HG03066 (cell line): ENCODE results near the gene KIRREL3.

Experiments used
- ATAC-seq: cut with Tn5 transposase; IDR thresholded peaks from one replicate; pipeline ENCODE4 v1.9.1; 2021; ENCODE audit warnings: low read depth; ENCODE audit not compliant: unreplicated experiment

The KIRREL3 gene

DNA sequence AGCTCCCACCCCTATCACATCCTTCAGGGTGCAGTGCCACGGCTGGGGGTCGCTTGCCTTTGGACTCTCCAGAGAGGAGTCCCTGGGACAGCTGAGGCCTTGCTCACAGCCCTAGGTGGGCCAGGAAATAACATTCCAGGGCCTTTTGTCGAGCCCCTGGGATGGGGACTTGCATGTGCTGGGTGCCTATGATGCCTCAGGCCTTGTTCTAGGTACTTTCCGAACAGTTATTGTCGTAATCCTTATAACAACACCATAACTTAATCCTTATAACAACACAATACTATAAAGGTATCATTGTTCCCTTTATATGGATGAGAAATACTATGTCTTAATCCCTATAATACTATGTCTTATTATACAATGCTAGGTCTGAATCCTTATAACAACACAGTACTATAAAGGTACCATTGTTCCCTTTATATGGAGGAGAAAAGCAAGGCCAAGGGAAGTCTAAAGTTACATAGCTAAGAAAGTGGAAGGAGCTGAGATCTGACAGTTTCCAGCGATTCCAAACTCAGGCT is 408.5 kb downstream of the KIRREL3 start:
- no peak for ATAC-seq

DNA sequence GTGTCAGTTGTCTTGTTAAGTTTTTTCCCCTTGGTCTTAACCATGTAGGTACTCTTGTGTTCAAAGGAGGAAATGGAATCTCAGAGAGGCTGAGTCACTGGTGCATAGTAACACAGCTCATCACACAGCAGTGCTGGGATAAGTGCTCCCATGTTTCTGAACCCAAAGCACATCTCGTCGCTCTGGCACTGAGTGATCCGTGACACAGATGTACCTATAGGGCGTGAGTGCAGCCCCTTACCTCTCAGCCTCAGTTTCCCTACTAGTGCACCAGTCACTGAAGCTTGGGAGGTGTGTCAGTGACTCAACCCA is 411.1 kb downstream of the KIRREL3 start:
- ATAC-seq, result no peak

DNA sequence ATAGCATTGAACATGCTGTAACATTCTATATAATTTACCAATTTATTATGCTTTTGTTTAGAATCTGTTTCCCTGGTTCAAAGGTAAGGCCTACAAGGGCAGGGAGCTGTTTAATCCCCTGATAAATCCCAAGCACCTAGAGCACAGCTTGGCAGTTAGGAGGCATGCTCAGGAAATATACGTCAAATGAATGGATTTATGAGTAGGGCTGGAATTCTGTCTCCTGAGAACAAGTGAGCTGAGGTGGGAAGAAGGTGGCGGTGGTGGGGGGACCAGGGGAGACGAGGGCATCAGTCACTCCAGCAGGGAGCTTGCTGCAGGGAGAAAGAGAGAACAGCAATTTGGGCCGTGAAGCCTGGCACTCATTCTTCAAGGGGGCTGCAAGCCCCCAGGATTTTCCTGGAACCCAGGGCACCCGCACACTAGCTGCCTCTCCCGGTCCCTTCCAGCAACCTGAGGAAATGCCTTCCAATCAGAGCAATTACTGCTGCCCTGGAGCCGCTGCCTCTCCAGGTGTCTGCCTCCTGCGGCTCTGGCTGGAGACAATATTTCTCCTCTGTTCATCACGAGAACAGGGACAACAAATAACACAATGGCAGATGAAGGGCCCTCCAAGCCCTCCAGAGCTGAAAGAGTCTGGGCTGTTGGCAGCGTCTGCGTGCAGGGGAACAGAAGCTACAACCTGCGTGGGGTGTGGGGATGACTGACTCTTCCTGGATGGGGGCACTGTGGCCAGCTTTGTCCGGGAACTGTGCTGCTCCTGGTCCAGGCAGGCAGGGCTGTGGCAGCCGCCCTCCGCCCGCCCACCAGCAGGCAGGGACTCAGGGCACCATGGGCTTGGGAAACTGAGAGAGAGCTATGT is 411.7 kb downstream of the KIRREL3 start:
- ATAC-seq, result no peak

GRCh38 chr11:126587541-126587940 is 413.0 kb downstream of the KIRREL3 start:
- no peak for ATAC-seq

DNA sequence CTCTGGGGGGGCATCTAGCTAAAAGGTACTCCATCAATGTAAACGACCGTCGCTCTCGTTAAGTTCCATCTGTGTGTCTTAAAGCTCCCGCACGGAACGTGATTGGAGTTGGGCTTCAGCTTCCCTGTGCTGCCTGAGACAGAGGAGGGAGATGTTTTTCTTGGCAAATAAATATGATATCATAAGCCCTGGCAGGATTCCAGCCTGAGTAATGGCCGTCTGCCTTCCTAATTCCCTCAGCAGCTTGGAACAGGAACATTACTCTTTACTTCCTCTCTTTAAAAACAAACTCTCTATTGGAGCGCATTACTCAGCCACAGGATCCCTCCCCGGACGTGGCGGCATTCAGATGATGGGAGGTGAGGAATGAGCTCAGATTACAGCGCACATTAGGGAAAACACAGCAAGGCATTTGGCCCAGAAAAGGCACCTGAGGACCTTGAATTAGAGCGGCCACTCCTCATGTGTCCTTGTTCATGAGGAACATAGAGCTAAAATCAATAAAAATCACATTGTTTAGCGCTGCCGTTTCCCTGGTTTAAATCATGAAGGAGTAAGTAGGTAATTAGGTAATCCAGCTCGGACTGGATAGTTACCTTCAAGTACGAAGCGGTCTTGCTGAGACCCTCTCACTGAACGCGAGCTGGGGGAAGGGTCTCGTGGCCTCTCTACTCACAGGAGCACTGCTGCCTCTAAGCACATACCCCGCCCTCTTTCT is 414.6 kb downstream of the KIRREL3 start:
- no peak for ATAC-seq

DNA sequence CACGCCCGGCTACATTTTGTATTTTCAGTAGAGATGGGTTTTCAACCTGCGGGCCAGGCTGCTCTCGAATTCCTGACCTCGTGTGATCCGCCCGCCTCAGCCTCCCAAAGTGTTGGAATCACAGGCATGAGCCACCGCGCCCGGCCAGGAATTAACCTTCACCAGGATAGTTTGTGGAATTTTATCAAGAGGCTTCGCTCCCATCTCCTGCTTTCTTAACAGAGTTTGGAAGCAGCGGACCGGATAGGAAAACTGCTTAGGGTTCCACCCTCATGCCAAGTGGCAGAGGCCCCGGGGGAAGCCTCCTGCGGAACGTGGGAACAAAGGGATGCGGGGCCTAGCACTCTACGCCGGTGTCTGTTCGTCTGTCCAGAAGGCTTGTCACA is 415.2 kb downstream of the KIRREL3 start:
- ATAC-seq, result no peak

GRCh38 chr11:126583594-126584427 is 416.8 kb downstream of the KIRREL3 start:
- ATAC-seq, result no peak

DNA sequence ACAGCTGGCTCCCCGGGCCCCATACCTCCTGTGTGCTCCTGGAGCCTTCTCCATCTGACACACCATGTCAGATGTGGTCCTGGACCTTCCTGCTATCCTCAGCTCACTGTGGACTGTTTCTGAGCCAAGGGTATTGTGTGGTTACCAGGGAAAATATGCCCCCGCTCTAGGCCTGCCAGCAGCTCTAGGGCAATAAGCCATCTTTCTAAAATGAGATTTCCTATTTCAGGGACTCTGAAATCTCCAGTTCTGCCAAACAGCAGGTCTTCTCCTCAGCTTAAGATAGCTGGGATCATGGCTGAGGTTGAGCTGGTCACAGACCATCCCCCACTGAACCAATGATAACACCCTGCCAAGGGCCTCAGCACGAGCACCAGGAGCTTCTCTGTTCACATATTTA is 417.5 kb downstream of the KIRREL3 start:
- no peak for ATAC-seq

GRCh38 chr11:126581871-126582648 is 418.5 kb downstream of the KIRREL3 start:
- no peak for ATAC-seq

DNA sequence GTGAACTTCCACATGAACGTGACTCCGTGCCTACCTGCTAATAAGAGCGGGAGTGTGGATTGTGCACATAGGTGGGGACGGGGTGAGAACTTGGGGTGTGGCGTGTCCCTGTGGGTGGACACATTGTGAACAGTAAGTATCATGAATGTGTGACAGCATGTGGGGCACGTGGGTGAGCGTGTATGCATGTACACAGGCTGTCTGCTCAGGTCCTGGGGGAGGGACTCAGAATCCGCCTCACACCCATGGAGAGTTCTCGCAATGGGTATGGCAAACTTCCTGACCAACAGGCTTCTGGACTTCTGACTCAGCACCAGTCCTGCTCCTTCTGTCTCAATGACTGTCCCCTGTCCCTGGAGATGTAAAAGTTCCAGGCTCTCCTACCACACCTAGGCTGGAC is 422.1 kb downstream of the KIRREL3 start:
- ATAC-seq, result no peak

- ATAC-seq, result no peak
Observed at GRCh38 chr11:126578021-126578420, 422.5 kb downstream of the KIRREL3 start.

DNA sequence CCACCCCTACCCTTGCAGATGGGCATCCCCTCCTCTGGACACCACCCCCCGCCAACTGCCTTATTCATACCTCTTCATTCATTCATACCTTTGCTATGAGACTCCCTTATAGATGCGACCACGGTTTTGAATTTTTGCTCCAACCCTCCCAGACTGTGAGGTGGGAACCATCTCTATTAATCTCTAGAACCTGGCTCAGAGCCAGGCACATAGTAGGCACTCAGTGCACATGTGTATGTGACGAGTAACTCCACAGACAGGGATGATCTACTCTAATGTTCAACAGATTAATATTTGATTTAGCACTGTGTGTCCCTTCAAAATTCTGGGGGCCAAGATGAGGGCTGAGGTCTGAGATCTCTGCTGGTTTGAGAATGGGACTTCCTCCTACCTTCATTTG is 424.7 kb downstream of the KIRREL3 start:
- no peak for ATAC-seq

- ATAC-seq, result no peak
Observed at GRCh38 chr11:126573325-126573978, 427.1 kb downstream of the KIRREL3 start.

DNA sequence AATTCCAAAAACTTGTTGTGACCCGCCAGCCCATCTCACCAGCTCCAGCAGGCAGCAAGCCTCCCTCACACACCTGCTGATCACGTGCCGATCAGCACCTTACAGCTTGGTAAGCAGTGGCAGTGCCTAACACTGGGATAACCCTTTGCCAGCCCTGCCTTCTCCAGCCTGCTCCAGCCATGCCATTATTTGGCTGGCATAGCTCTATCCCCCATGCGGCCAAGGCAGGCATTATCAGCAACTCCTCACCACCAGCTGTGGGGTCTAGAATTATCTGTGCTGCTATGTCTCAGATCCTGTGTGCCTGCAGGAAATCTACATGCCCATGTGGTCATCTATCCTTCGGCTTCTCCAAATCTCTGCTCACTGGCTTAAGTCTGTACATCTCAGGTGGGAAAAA is 430.1 kb downstream of the KIRREL3 start:
- ATAC-seq, result no peak

- no peak for ATAC-seq
Observed at GRCh38 chr11:126567419-126567818, 433.2 kb downstream of the KIRREL3 start.

DNA sequence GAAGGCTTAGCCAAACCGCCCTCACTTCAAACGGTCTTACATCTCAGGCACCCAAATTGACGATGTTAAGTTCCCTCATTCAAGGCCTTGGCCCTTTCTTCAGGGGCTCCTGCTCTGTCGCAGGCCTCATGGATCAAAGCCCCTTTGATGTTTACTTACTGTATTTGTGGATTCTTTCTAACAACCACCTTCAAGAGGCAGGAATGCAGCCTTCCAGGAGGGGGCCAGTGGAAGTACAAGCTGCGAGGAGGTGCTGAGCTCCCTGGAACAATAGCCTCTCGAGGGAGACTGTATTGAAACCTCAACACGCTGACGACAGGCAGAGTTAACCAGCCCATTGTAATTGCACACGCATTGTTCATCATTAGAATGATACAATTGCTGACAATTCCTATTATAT is 436.0 kb downstream of the KIRREL3 start:
- no peak for ATAC-seq

DNA sequence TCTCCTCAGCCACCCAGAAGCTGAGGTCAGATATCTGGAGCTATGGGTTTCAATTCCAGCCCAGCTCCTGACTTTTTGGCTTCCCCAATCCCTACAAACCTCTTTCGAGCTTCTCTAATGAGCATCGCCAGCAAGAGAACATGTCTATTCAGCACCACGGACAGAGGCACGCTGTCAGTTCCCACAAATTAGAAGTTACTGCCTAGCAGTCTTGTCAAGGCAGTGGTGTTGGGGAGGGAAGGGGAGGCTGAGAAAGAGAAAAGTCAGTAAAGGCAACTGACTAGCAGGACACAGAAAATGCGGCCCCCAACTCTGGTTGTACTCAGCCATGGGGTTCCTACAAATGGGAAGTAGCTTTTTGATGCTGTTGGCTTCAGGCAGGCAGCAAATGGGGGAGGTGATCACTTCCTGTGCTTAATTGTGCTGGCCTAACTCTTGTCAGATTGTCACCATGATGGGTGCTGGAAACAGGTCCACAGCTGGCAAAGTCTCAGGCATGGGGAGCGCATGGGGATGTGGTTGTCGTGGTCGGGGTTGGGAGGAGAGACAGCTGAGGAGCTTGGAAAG is 439.2 kb downstream of the KIRREL3 start:
- no peak for ATAC-seq

GRCh38 chr11:126560221-126560620 is 440.3 kb downstream of the KIRREL3 start:
- no peak for ATAC-seq
